Natural killer cell (primary cell): Measurements from ENCODE around the gene YKT6. TPM values are rescaled to one million over a fixed set of nuclear protein-coding genes. Genes with fewer than 3 reads are reported as not detected.

Experiments used
- ATAC-seq, 3 donors: fragments of 150-1000 bp in 2 of 3; fragments of 200-7000 bp in 1 of 3; cut with Tn5 transposase; 1 replicate in 1 of 3; 2 replicates in 2 of 3; pipeline ENCODE4 v1.10.0; 2021; ENCODE audit warnings: mild to moderate bottlenecking in 2 of 3, moderate library complexity in 2 of 3
- DNase-seq, 2 donors: peaks; one replicate each; pipeline versions ENCODE4 v3.0.0 to v3.0.0-alpha.2; 2013 to 2021; ENCODE audit warnings: mixed read lengths in 1 of 2
- H3K27ac ChIP-seq: one replicate; pipeline ENCODE4 v1.5.1; 2013; ENCODE audit warnings: mild to moderate bottlenecking, low read length
- H3K27me3 ChIP-seq: one replicate; pipeline ENCODE4 v1.6.1; 2013; ENCODE audit warnings: low read length; ENCODE audit not compliant: control insufficient read depth, insufficient read depth
- H3K36me3 ChIP-seq: one replicate; pipeline ENCODE4 v1.6.1; 2013; ENCODE audit warnings: low read length; ENCODE audit not compliant: control insufficient read depth, insufficient read depth
- H3K4me1 ChIP-seq: one replicate; pipeline ENCODE4 v1.6.1; 2013; ENCODE audit warnings: low read length; ENCODE audit not compliant: control insufficient read depth, insufficient read depth
- H3K4me3 ChIP-seq: one replicate; pipeline ENCODE4 v1.5.1; 2013; ENCODE audit warnings: low read length
- H3K9me3 ChIP-seq: one replicate; pipeline ENCODE4 v1.6.1; 2013; ENCODE audit warnings: low read length; ENCODE audit not compliant: control insufficient read depth, insufficient read depth
- H3K27ac Mint-ChIP-seq, 2 donors: one replicate each; pipeline ENCODE4 v1.8.0; 2022; ENCODE audit warnings: mild to moderate bottlenecking in 2 of 2, mixed read lengths in 2 of 2, moderate library complexity in 1 of 2
- H3K27me3 Mint-ChIP-seq, 2 donors: one replicate each; pipeline ENCODE4 v1.8.0; 2022; ENCODE audit warnings: low read depth in 2 of 2, mixed read lengths in 2 of 2
- H3K36me3 Mint-ChIP-seq: one replicate; pipeline ENCODE4 v1.8.0; 2022; ENCODE audit warnings: mixed read lengths
- H3K4me1 Mint-ChIP-seq, 2 donors: one replicate each; pipeline ENCODE4 v1.8.0; 2022; ENCODE audit warnings: mixed read lengths in 2 of 2
- H3K4me3 Mint-ChIP-seq: one replicate; pipeline ENCODE4 v1.8.0; 2022; ENCODE audit warnings: mild to moderate bottlenecking, moderate library complexity, mixed read lengths
- H3K9me3 Mint-ChIP-seq, 2 donors: one replicate each; pipeline ENCODE4 v1.8.0; 2022; ENCODE audit warnings: mixed read lengths in 2 of 2
- WGBS: methylation state at CpG from one replicate; pipeline ENCODE4 v1.1.7; 2013; ENCODE audit warnings: missing lambda C conversion rate; ENCODE audit not compliant: insufficient coverage; 5-methylcytosine and 5-hydroxymethylcytosine counted together
- intact Hi-C: fragments of 100-400 bp; cut with micrococcal nuclease; formaldehyde crosslinking; loops from one replicate; pipeline ENCODE4 v1.14.2; 2022
- total RNA-seq, 4 donors: library from RNA; stranded (reverse); fragments of 120-200 nt in 1 of 4; gene quantifications; one replicate each; pipeline versions ENCODE4 v1.2.3 to v1.2.4, GENCODE V29; 2013 to 2022
- TF ChIP-seq, protein P1 (sequence below): fragments of 200-600 bp; IDR thresholded peaks from one replicate; pipeline ENCODE4 v1.8.0; 2022; ENCODE audit warnings: antibody characterized with exemption

Gene YKT6
- total RNA-seq, 3 donors from 2014 or later (not counting 1 experiment from before 2014, with no cell fraction given): 72.4 to 107 (median 87.1) TPM

DNA sequence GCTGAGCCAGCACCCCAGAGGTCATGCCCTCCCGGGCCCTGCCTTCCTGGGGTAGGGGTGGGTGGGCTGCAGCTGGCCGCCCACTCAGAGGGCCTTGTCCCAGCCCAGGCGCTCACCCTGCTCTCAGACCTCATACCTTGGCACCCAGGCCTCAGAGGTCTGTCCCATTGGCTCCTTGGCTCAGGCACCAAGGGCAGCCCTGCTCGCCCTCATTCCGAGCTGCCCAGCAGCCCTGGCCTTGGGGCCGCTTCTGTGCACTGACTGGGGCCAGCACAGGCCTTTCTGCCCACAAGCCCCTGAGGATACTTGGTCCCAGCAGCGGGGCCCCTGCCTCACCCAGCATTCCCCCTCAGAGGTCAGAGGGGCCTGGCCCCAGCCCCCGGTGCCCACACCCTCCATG, 34.3 kb downstream of the YKT6 start:
- Mint-ChIP-seq H3K27me3 (no peaks in the 10 kb centered on the region), H3K27ac (no peak overlapping the region), H3K9me3 (no peaks in the 10 kb centered on the region), H3K4me3 (no peak overlapping the region), H3K4me1 (no peaks in the 10 kb centered on the region), H3K36me3 (no peaks in the 10 kb centered on the region)
- H3K27ac ChIP-seq: no peak overlapping the region
- DNase-seq: no peak
- 84% methylated on average over 7 of the region's 8 CpGs for WGBS
- no peak overlapping the region for H3K4me3 ChIP-seq
- H3K36me3 ChIP-seq: no peaks in the 10 kb centered on the region
- intact Hi-C loops: no loop called here
- H3K27me3 ChIP-seq: no peaks in the 10 kb centered on the region
- TF ChIP-seq, protein P1, sequence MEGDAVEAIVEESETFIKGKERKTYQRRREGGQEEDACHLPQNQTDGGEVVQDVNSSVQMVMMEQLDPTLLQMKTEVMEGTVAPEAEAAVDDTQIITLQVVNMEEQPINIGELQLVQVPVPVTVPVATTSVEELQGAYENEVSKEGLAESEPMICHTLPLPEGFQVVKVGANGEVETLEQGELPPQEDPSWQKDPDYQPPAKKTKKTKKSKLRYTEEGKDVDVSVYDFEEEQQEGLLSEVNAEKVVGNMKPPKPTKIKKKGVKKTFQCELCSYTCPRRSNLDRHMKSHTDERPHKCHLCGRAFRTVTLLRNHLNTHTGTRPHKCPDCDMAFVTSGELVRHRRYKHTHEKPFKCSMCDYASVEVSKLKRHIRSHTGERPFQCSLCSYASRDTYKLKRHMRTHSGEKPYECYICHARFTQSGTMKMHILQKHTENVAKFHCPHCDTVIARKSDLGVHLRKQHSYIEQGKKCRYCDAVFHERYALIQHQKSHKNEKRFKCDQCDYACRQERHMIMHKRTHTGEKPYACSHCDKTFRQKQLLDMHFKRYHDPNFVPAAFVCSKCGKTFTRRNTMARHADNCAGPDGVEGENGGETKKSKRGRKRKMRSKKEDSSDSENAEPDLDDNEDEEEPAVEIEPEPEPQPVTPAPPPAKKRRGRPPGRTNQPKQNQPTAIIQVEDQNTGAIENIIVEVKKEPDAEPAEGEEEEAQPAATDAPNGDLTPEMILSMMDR: no peak
- H3K4me1 ChIP-seq: no peaks in the 10 kb centered on the region
- no peak for ATAC-seq
- no peaks in the 10 kb centered on the region for H3K9me3 ChIP-seq

DNA sequence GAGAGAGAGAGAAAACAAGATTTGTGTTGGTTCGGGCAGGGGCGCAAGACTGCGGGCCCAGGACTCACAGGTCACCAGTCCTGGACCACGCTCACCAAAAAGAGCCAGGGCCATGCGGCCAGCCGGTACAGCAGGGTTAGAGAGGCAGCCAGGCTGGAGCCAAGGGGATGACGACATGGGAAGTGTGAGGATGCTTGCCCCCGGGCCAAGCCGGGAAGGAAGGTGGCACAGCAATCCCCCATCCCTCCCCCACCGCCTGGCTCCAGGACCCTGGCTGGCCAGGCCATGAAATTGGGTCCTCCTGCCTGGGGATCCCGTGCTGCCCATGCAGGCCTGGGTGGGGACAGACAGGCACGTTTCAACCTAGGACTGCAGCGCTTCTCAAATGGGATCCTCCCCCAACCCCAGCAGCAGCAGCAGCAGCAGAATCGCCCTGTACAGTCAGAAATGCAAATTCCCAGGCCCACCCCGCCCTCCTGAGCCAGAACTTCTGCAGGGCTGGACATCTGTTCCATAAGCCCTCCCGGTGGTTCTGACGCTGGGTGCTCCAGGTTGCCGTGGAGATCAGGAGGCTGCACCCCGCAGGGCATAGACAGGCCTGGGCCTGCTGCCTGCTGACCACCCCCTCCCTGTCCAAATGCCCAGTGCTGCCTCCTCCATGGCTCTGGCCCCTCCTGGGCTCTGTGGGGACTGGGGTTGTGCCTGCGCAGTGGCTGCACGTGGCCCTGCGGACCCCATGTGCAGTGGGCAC, 35.0 kb downstream of the YKT6 start:
- Mint-ChIP-seq H3K4me1 (no peaks in the 10 kb centered on the region), H3K4me3 (no peak overlapping the region), H3K36me3 (no peaks in the 10 kb centered on the region), H3K9me3 (no peaks in the 10 kb centered on the region), H3K27me3 (no peaks in the 10 kb centered on the region), H3K27ac (no peak overlapping the region)
- Histone ChIP-seq H3K4me3 (no peak overlapping the region), H3K36me3 (no peaks in the 10 kb centered on the region), H3K9me3 (no peaks in the 10 kb centered on the region), H3K27me3 (no peaks in the 10 kb centered on the region), H3K4me1 (no peaks in the 10 kb centered on the region), H3K27ac (no peak overlapping the region)
- intact Hi-C loops: no loop called here
- TF ChIP-seq, protein P1: no peak
- WGBS: 83% methylated on average over 22 of the region's 22 CpGs
- no peak for ATAC-seq
- DNase-seq: no peak

DNA sequence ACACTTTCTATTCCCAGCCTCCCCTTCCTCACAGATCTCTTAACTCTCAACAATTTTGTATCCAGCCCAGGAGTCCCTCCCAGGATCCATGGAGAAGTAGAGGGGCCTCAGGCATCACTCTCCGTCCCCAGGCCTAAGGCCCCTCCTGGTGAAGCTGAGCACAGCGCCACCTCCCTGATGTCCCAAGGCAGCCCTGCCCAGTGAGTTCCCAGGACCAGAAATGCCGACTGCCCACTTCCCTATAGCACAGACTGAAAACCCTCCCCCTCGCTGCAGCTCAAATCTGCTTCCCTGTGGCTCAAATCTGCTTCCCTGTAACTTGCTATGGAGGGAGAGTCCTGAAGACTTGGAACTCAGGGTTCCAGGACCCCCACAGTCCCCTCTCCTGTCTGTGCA, 35.6 kb downstream of the YKT6 start:
- intact Hi-C loops: no loop called here
- Histone ChIP-seq H3K9me3 (no peaks in the 10 kb centered on the region), H3K4me1 (peaks cover 6% of the 10 kb centered on the region), H3K27ac (no peak overlapping the region), H3K4me3 (no peak overlapping the region), H3K27me3 (no peaks in the 10 kb centered on the region), H3K36me3 (no peaks in the 10 kb centered on the region)
- 83% methylated on average over 4 of the region's 4 CpGs for WGBS
- Mint-ChIP-seq H3K4me3 (no peak overlapping the region), H3K9me3 (no peaks in the 10 kb centered on the region), H3K27ac (no peak overlapping the region), H3K36me3 (no peaks in the 10 kb centered on the region), H3K27me3 (no peaks in the 10 kb centered on the region), H3K4me1 (no peaks in the 10 kb centered on the region)
- ATAC-seq (no peak), DNase-seq (no peak)
- TF ChIP-seq, protein P1: no peak

- TF ChIP-seq, protein P1: no peak
- H3K9me3 Mint-ChIP-seq: no peaks in the 10 kb centered on the region
Measured at GRCh38 chr7:44237696-44238095, 36.9 kb downstream of the YKT6 start.

More at GRCh38 chr7:44237696-44238095, 36.9 kb downstream of the YKT6 start:
- H3K27me3 Mint-ChIP-seq: no peaks in the 10 kb centered on the region
- ATAC-seq (no peak), DNase-seq (no peak)
- no peak overlapping the region for H3K27ac Mint-ChIP-seq
- no peak overlapping the region for H3K27ac ChIP-seq
- H3K4me3 ChIP-seq: no peak overlapping the region
- intact Hi-C loops: no loop called here
- no peaks in the 10 kb centered on the region for H3K9me3 ChIP-seq
- H3K4me1 ChIP-seq: peaks cover 7% of the 10 kb centered on the region
- H3K27me3 ChIP-seq: no peaks in the 10 kb centered on the region
- 86% methylated on average over 10 of the region's 10 CpGs for WGBS
- H3K36me3 Mint-ChIP-seq: no peaks in the 10 kb centered on the region
- no peaks in the 10 kb centered on the region for H3K36me3 ChIP-seq
- no peaks in the 10 kb centered on the region for H3K4me1 Mint-ChIP-seq
- no peak overlapping the region for H3K4me3 Mint-ChIP-seq
